Type B pancreatic cell (in vitro differentiated cells): ENCODE results near the gene NAT9. TPM values are rescaled to one million over a fixed set of nuclear protein-coding genes. Genes with fewer than 3 reads are reported as not detected.

Experiments
- DNase-seq: peaks from one replicate; pipeline ENCODE4 v3.0.0; 2021; ENCODE audit warnings: mixed read lengths; ENCODE audit not compliant: unreplicated experiment; ENCODE audit errors: extremely low spot score
- H3K27ac Mint-ChIP-seq: 2 replicates; pipeline ENCODE4 v1.8.0; 2021; ENCODE audit warnings: mild to moderate bottlenecking, mixed read lengths
- H3K27me3 Mint-ChIP-seq: 2 replicates; pipeline ENCODE4 v1.8.0; 2021; ENCODE audit warnings: mixed read lengths
- H3K36me3 Mint-ChIP-seq: 2 replicates; pipeline ENCODE4 v1.8.0; 2021; ENCODE audit warnings: mixed read lengths
- H3K4me1 Mint-ChIP-seq: one replicate; pipeline ENCODE4 v1.8.0; 2021; ENCODE audit warnings: mixed read lengths; ENCODE audit not compliant: unreplicated experiment
- H3K4me3 Mint-ChIP-seq: 2 replicates; pipeline ENCODE4 v1.8.0; 2021; ENCODE audit warnings: mild to moderate bottlenecking, mixed read lengths
- H3K9me3 Mint-ChIP-seq: 2 replicates; pipeline ENCODE4 v1.8.0; 2021; ENCODE audit warnings: mixed read lengths
- total RNA-seq: library from RNA; stranded (reverse); gene quantifications from 2 replicates; pipeline ENCODE4 v1.2.1, GENCODE V29; 2021; ENCODE audit warnings: low replicate concordance
- TF ChIP-seq, protein P1 (sequence below): fragments of 200-600 bp; sonication (generic); conservative IDR thresholded peaks from 2 replicates; pipeline ENCODE4 v1.5.0; 2021; ENCODE audit warnings: antibody characterized with exemption, mild to moderate bottlenecking

The NAT9 gene
- total RNA-seq, 1 donor from 2014 or later, result 67.2 TPM

- peaks cover 21% of the 10 kb centered on the region for H3K4me1 Mint-ChIP-seq
- TF ChIP-seq, protein P1, sequence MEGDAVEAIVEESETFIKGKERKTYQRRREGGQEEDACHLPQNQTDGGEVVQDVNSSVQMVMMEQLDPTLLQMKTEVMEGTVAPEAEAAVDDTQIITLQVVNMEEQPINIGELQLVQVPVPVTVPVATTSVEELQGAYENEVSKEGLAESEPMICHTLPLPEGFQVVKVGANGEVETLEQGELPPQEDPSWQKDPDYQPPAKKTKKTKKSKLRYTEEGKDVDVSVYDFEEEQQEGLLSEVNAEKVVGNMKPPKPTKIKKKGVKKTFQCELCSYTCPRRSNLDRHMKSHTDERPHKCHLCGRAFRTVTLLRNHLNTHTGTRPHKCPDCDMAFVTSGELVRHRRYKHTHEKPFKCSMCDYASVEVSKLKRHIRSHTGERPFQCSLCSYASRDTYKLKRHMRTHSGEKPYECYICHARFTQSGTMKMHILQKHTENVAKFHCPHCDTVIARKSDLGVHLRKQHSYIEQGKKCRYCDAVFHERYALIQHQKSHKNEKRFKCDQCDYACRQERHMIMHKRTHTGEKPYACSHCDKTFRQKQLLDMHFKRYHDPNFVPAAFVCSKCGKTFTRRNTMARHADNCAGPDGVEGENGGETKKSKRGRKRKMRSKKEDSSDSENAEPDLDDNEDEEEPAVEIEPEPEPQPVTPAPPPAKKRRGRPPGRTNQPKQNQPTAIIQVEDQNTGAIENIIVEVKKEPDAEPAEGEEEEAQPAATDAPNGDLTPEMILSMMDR, result no peak
- peaks cover 3% of the 10 kb centered on the region for H3K36me3 Mint-ChIP-seq
- H3K4me3 Mint-ChIP-seq, result no peak overlapping the region
- no peak overlapping the region for H3K27ac Mint-ChIP-seq
- H3K9me3 Mint-ChIP-seq, result no peaks in the 10 kb centered on the region
- peaks cover 16% of the 10 kb centered on the region for H3K27me3 Mint-ChIP-seq
- DNase-seq, result no peak
Measured at GRCh38 chr17:74745548-74746177, 30.5 kb downstream of the NAT9 start.

DNA sequence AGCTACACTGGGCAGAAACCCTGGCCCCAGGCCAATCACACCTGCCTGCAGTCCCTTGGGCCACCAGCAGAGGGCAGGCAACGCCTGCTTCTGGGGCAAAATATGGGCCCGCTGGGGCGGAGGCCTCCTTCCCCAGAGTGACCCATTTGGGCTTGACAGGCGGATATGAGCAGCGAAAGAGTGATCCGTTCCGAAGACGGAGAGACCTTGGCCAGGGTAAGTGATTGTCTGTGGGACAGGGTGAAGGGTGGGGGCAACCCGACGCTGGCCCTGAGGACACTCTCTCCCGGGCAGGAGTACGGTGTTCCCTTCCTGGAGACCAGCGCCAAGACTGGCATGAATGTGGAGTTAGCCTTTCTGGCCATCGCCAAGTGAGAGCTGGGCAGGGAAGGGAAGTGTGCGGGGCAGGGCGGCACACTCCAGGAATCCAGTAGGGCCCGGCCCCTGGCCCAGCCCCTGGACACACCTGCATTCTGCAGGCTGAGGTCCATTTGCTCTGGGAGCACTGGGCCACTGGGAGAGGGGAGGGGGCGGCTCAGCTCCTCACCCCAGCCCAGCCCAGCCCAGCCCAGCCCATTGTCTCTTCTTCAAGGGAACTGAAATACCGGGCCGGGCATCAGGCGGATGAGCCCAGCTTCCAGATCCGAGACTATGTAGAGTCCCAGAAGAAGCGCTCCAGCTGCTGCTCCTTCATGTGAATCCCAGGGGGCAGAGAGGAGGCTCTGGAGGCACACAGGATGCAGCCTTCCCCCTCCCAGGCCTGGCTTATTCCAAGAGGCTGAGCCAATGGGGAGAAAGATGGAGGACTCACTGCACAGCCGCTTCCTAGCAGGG is 31.2 kb downstream of the NAT9 start:
- Mint-ChIP-seq H3K4me3 (peak overlapping the region; percentile 70), H3K9me3 (no peaks in the 10 kb centered on the region), H3K4me1 (peaks cover 17% of the 10 kb centered on the region), H3K27ac (no peak overlapping the region), H3K27me3 (peaks cover 14% of the 10 kb centered on the region), H3K36me3 (peaks cover 3% of the 10 kb centered on the region)
- peak; percentile 90 for DNase-seq
- TF ChIP-seq, protein P1, result peak; percentile 100

DNA sequence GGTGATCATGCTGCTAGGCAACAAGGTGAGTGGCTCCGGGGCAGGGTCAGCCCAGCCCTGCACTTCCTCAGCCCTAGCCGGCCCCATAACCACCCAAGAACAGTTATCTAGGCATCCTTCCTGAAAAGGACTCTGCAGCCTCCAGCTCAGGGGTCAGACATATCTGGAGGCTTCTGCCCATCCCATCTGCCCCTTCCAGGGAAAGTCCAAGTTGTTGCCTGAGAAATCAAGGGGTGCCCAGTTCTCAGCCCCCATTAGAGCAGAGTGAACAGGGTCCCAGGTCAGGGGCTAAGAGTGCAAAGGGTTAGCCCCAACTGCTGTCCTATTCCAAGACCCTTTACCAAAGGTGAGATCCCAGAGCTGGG is 31.8 kb downstream of the NAT9 start:
- TF ChIP-seq, protein P1, result no peak
- Mint-ChIP-seq H3K27me3 (peaks cover 9% of the 10 kb centered on the region), H3K4me1 (peaks cover 12% of the 10 kb centered on the region), H3K9me3 (no peaks in the 10 kb centered on the region), H3K27ac (no peak overlapping the region), H3K4me3 (peak overlapping the region; percentile 70), H3K36me3 (no peaks in the 10 kb centered on the region)
- no peak for DNase-seq

- Mint-ChIP-seq H3K4me3 (no peak overlapping the region), H3K4me1 (peaks cover 12% of the 10 kb centered on the region), H3K36me3 (no peaks in the 10 kb centered on the region), H3K9me3 (no peaks in the 10 kb centered on the region), H3K27me3 (peaks cover 15% of the 10 kb centered on the region), H3K27ac (no peak overlapping the region)
- TF ChIP-seq, protein P1, result no peak
- DNase-seq, result no peak
Measured at GRCh38 chr17:74743755-74744154, 32.4 kb downstream of the NAT9 start.

DNA sequence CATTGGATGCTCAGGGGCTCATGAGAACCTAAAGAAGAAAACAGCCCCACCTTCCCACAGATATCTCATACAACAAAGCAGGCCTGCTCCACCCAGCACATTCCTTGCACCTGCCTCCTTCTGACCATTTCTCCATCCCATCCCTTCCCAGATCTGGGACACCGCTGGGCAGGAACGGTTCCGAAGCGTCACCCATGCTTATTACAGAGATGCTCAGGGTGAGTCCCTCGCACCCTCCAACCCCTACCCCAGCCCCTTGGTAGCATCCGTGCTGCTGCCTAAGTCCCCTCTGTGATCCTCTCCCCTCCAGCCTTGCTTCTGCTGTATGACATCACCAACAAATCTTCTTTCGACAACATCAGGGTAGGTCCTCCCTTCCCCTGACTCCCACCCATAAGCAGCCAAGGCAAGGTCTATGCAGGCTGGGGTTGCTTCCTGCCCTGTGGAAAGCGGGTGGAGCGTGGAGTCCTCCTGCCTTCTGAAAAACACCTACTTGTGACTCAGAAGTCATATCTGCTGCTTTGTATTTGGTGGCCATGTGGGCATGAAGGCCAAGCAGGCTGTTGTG is 33.1 kb downstream of the NAT9 start:
- Mint-ChIP-seq H3K4me3 (no peak overlapping the region), H3K36me3 (no peaks in the 10 kb centered on the region), H3K27ac (no peak overlapping the region), H3K27me3 (peaks cover 18% of the 10 kb centered on the region), H3K4me1 (peaks cover 12% of the 10 kb centered on the region), H3K9me3 (no peaks in the 10 kb centered on the region)
- DNase-seq, result no peak
- TF ChIP-seq, protein P1, result no peak
